GM12874 (cell line): ENCODE measurements around the gene ECE2.

ENCODE experiments used
- CTCF ChIP-seq: IDR thresholded peaks from 2 replicates; pipeline ENCODE4 v1.5.1; 2011; ENCODE audit warnings: low read depth, mild to moderate bottlenecking, control low read depth, low read length, moderate library complexity; ENCODE audit not compliant: insufficient read depth

The ECE2 gene

GRCh38 chr3:184257083-184257915 is 18.5 kb upstream of the ECE2 start:
- TF ChIP-seq CTCF, result no peak

GRCh38 chr3:184258926-184259325 is 16.9 kb upstream of the ECE2 start:
- no peak for TF ChIP-seq CTCF

GRCh38 chr3:184259396-184259877 is 16.4 kb upstream of the ECE2 start:
- no peak for TF ChIP-seq CTCF

GRCh38 chr3:184259878-184260723 is 15.7 kb upstream of the ECE2 start:
- no peak for TF ChIP-seq CTCF

- TF ChIP-seq CTCF, result no peak
Observed at GRCh38 chr3:184260724-184261269, 15.0 kb upstream of the ECE2 start.

GRCh38 chr3:184261270-184261853 is 14.5 kb upstream of the ECE2 start, which contains the start of gene CAMK2N2:
CAMK2N2 (minus strand) TSS chr3:184261553; CDS start chr3:184261285, 268 bp downstream.
- TF ChIP-seq CTCF, result no peak
